H1 (cell line): ENCODE data around the gene CS. TPM values are rescaled to one million over a fixed set of nuclear protein-coding genes. Genes with fewer than 3 reads are reported as not detected.

ENCODE experiments used
- POLR2A ChIP-seq, 2 experiments: IDR thresholded peaks; 1 replicate in 1 of 2; 2 replicates in 1 of 2; pipeline ENCODE4 v1.6.1; 2011; ENCODE audit warnings: low read depth in 2 of 2, low read length in 2 of 2, mild to moderate bottlenecking in 2 of 2; ENCODE audit errors: control extremely low read depth in 1 of 2
- polyA plus RNA-seq, 7 experiments: library from polyadenylated mRNA; depleted of rRNA in 3 of 7; stranded (reverse) in 5 of 7; unstranded in 2 of 7; fragments of >200 nt in 5 of 7; fragments of 200-250 nt in 2 of 7; gene quantifications; 1 replicate in 5 of 7; 2 replicates in 1 of 7; 4 replicates in 1 of 7; pipeline versions ENCODE4 v1.2.1 to v1.2.3, GENCODE V29; 2011 to 2013; ENCODE audit warnings: missing spikeins in 2 of 7, mixed read lengths in 2 of 7
- total RNA-seq: library from RNA; stranded (reverse); fragmentation: NEBNext Ultra II Directional; extraction: Animal tissue kit (Norgen Biotek cat#: 25700); gene quantifications from 2 replicates; pipeline ENCODE4 v1.2.1, GENCODE V29; 2021

CS gene
- total and polyA plus RNA-seq, 2 of the 8 experiments (the other 6 are each of a cell fraction or from before 2014, with no cell fraction given), result 96.6 to 238 TPM

GRCh38 chr12:56308714-56309113, 8.6 kb upstream of the CS start (continued):
- no peak for TF ChIP-seq POLR2A (IDR thresholded peaks at IDR 0.05; ENCODE audit: control extremely low read depth in 1 of 2, low read depth in 2 of 2, low read length in 2 of 2)
